GM12878 (cell line): Measurements from ENCODE around the gene PCDHGA8. TPM values are rescaled to one million over a fixed set of nuclear protein-coding genes. Genes with fewer than 3 reads are reported as not detected.
A peak's percentile ranks its signal among the peaks of the same experiment; 100 is the strongest.

Experiments used
- ATAC-seq: fragments of 200-7000 bp; cut with Tn5 transposase; 3 replicates; pipeline ENCODE4 v1.9.1; 2020; ENCODE audit warnings: mild to moderate bottlenecking, moderate library complexity
- BruUV-seq: library from RNA; stranded (reverse); fragments of 400-500 nt; replicated peaks from 2 replicates; lab custom pipeline; 2021; lab: Mats Ljungman, UMichigan
- CTCF ChIA-PET: fragments of 300-600 bp; sonication (Branson Sonifier 250); formaldehyde crosslinking; extraction: SDS; loops from one replicate; lab custom pipeline; 2021; ENCODE audit warnings: inconsistent platforms; lab: Yijun Ruan, JAX
- POLR2A ChIA-PET: fragments of 350-600 bp; formaldehyde crosslinking; extraction: SDS; loops from one replicate; lab custom pipeline; 2021; ENCODE audit warnings: inconsistent platforms; lab: Charles Lee
- RAD21 ChIA-PET: fragments of 300-600 bp; sonication (Branson Sonifier 250); formaldehyde crosslinking; loops from one replicate; lab custom pipeline; 2023; ENCODE audit warnings: antibody characterized with exemption; ENCODE audit not compliant: unreplicated experiment; lab: Charles Lee
- SMC1A ChIA-PET: fragments of 300-600 bp; sonication (Branson Sonifier 250); formaldehyde crosslinking; loops from one replicate; lab custom pipeline; 2023; ENCODE audit not compliant: unreplicated experiment, uncharacterized antibody; lab: Charles Lee
- DNase-seq: peaks from one replicate; pipeline ENCODE4 v3.0.0-alpha.2; 2011; ENCODE audit warnings: low read depth, low spot score
- FAIRE-seq: peaks from 3 replicates; lab custom pipeline; 2011; peaks lifted over from hg19 to GRCh38; lab: Jason Lieb, UNC
- H2AFZ ChIP-seq: 2 replicates; pipeline ENCODE4 v1.6.0; 2011; ENCODE audit warnings: low read depth, low read length, control low read depth; ENCODE audit not compliant: control insufficient read depth
- H3K27ac ChIP-seq: 2 replicates; pipeline ENCODE4 v1.5.1; 2011; ENCODE audit warnings: control low read depth; ENCODE audit not compliant: control insufficient read depth, insufficient read depth
- H3K27me3 ChIP-seq, 2 experiments: replicated peaks in 1 of 2; 2 replicates each; pipeline versions ENCODE4 v1.6.0 to v1.6.1; 2011; ENCODE audit warnings: low read length in 1 of 2; ENCODE audit not compliant: control insufficient read depth in 2 of 2, insufficient read depth in 2 of 2
- H3K36me3 ChIP-seq, 2 experiments: 2 replicates each; pipeline ENCODE4 v1.5.1; 2011; ENCODE audit warnings: low read length in 1 of 2; ENCODE audit not compliant: control insufficient read depth in 2 of 2, insufficient read depth in 2 of 2
- H3K4me1 ChIP-seq: 2 replicates; pipeline ENCODE4 v1.6.1; 2011; ENCODE audit warnings: mild to moderate bottlenecking, low read length, moderate library complexity, mixed read lengths; ENCODE audit not compliant: control insufficient read depth, insufficient read depth
- H3K4me2 ChIP-seq: 2 replicates; pipeline ENCODE4 v1.6.0; 2011; ENCODE audit warnings: control low read depth; ENCODE audit not compliant: control insufficient read depth, insufficient read depth
- H3K4me3 ChIP-seq: fragments of 200-600 bp; sonication (generic); 2 replicates; pipeline ENCODE4 v1.5.1; 2016
- H3K79me2 ChIP-seq: 2 replicates; pipeline ENCODE4 v1.6.0; 2011; ENCODE audit warnings: low read length; ENCODE audit not compliant: control insufficient read depth, insufficient read depth
- H3K9ac ChIP-seq: 2 replicates; pipeline ENCODE4 v1.8.0; 2011; ENCODE audit warnings: low read length, control low read depth, mixed read lengths; ENCODE audit not compliant: control insufficient read depth, insufficient read depth
- H3K9me3 ChIP-seq: replicated peaks from 3 replicates; pipeline ENCODE4 v1.5.1; 2011; ENCODE audit warnings: mild to moderate bottlenecking, low read length; ENCODE audit not compliant: control insufficient read depth, insufficient read depth
- H4K20me1 ChIP-seq: 2 replicates; pipeline ENCODE4 v1.6.0; 2011; ENCODE audit not compliant: control insufficient read depth, insufficient read depth
- ATF2 ChIP-seq: IDR thresholded peaks from 2 replicates; pipeline ENCODE4 v1.6.1; 2012; ENCODE audit warnings: low read length, inconsistent platforms
- BACH1 ChIP-seq: fragments of 450-650 bp; IDR thresholded peaks from 2 replicates; pipeline ENCODE4 v1.6.1; 2017; ENCODE audit warnings: mild to moderate bottlenecking, borderline replicate concordance
- BCL11A ChIP-seq: IDR thresholded peaks from 2 replicates; pipeline ENCODE4 v1.6.1; 2011; ENCODE audit warnings: low read depth, low read length
- BMI1 ChIP-seq: fragments of 450-650 bp; IDR thresholded peaks from 2 replicates; pipeline ENCODE4 v1.6.1; 2016; ENCODE audit warnings: mild to moderate bottlenecking, moderate library complexity, borderline replicate concordance
- CEBPB ChIP-seq, 2 experiments: fragments of 150-350 bp in 1 of 2; IDR thresholded peaks; 2 replicates each; pipeline ENCODE4 v1.6.1; 2012 to 2014; ENCODE audit warnings: low read depth in 2 of 2, low read length in 2 of 2, borderline replicate concordance in 1 of 2, inconsistent platforms in 1 of 2
- EP300 ChIP-seq, 2 experiments: fragments of 150-350 bp in 1 of 2; IDR thresholded peaks; 2 replicates each; pipeline ENCODE4 v1.6.1; 2011 to 2012; ENCODE audit warnings: low read depth in 2 of 2, low read length in 2 of 2, borderline replicate concordance in 1 of 2, improper control_type of control experiment in 1 of 2, inconsistent platforms in 1 of 2; ENCODE audit not compliant: control insufficient read depth in 1 of 2
- MAX ChIP-seq: IDR thresholded peaks from 2 replicates; pipeline ENCODE4 v1.6.1; 2012; ENCODE audit warnings: low read depth, low read length, improper control_type of control experiment
- MEF2B ChIP-seq: fragments of 450-650 bp; IDR thresholded peaks from 2 replicates; pipeline ENCODE4 v1.6.1; 2018; ENCODE audit warnings: mild to moderate bottlenecking, moderate library complexity; ENCODE audit not compliant: partially characterized antibody, poor library complexity, severe bottlenecking
- POLR2A ChIP-seq: IDR thresholded peaks from 2 replicates; pipeline ENCODE4 v1.6.1; 2011; ENCODE audit warnings: low read depth, mild to moderate bottlenecking, low read length
- RCOR1 ChIP-seq: conservative IDR thresholded peaks from 2 replicates; pipeline ENCODE4 v1.6.1; 2012; ENCODE audit warnings: low read depth, low read length, improper control_type of control experiment
- RFX5 ChIP-seq: IDR thresholded peaks from 2 replicates; pipeline ENCODE4 v1.6.1; 2011; ENCODE audit warnings: low read depth, low read length, improper control_type of control experiment
- SIN3A ChIP-seq: IDR thresholded peaks from 2 replicates; pipeline ENCODE4 v1.6.1; 2012; ENCODE audit warnings: low read depth, low read length, improper control_type of control experiment
- STAT1 ChIP-seq: fragments of 450-650 bp; conservative IDR thresholded peaks from 2 replicates; pipeline ENCODE4 v1.6.1; 2014; ENCODE audit warnings: antibody characterized with exemption, mild to moderate bottlenecking
- TCF3 ChIP-seq: IDR thresholded peaks from 2 replicates; pipeline ENCODE4 v1.6.1; 2012; ENCODE audit warnings: low read depth, mild to moderate bottlenecking, low read length, borderline replicate concordance; ENCODE audit not compliant: insufficient read depth
- WRNIP1 ChIP-seq: IDR thresholded peaks from 2 replicates; pipeline ENCODE4 v1.6.1; 2011; ENCODE audit warnings: low read depth, low read length, improper control_type of control experiment, borderline replicate concordance
- WGBS: methylation state at CpG from one replicate; pipeline ENCODE4 v1.1.6; 2016; ENCODE audit warnings: low lambda C conversion rate; ENCODE audit not compliant: insufficient replicate concordance, insufficient coverage; ENCODE audit errors: missing lambda C conversion rate; 5-methylcytosine and 5-hydroxymethylcytosine counted together
- in situ Hi-C: fragments of 300-500 bp; cut with MboI; formaldehyde crosslinking; loops from 9 replicates; pipeline ENCODE4 v1.14.3; 2018; ENCODE audit warnings: mixed read lengths
- intact Hi-C: fragments of 100-400 bp; cut with micrococcal nuclease; formaldehyde crosslinking; loops from one replicate; pipeline ENCODE4 v1.14.2; 2022; ENCODE audit not compliant: unreplicated experiment
- polyA plus RNA-seq, 11 experiments: library from polyadenylated mRNA; depleted of rRNA in 4 of 11; unstranded in 6 of 11; stranded (reverse) in 5 of 11; fragments of >200 nt; fragmentation: Nextera tagmentation in 4 of 11; fragmentation: Illumina TruSeq in 1 of 11; extraction: Ambion mirVana in 4 of 11; extraction: Trizol in 1 of 11; gene quantifications; 1 replicate in 1 of 11; 2 replicates in 10 of 11; pipeline versions ENCODE4 v1.2.1 to v1.2.3, GENCODE V29; 2011 to 2016; ENCODE audit warnings: inconsistent platforms in 2 of 11, missing spikeins in 2 of 11, low read depth in 1 of 11
- total RNA-seq, 4 experiments: library from RNA; depleted of rRNA in 3 of 4; stranded (reverse); fragments of >200 nt in 3 of 4; fragmentation: Illumina TruSeq in 1 of 4; extraction: Trizol in 1 of 4; gene quantifications; 2 replicates each; pipeline versions ENCODE4 v1.2.1 to v1.2.3, GENCODE V29; 2013 to 2021
- TF ChIP-seq, protein P1 (sequence below): fragments of 450-650 bp; conservative IDR thresholded peaks from 2 replicates; pipeline ENCODE4 v1.6.1; 2017; ENCODE audit warnings: mild to moderate bottlenecking, moderate library complexity
- TF ChIP-seq, protein P2 (sequence below): IDR thresholded peaks from 2 replicates; pipeline ENCODE4 v1.6.1; 2012; ENCODE audit warnings: low read depth, low read length, improper control_type of control experiment

The PCDHGA8 gene
- total and polyA plus RNA-seq, 10 of the 15 experiments (the other 5 are each of a cell fraction or from before 2014, with no cell fraction given): 0.01 to 0.04 TPM; not detected in 8

- Histone ChIP-seq H4K20me1 (no peaks in the 10 kb centered on the region), H3K27ac (no peak overlapping the region), H2AFZ (peak overlapping the region; percentile 98), H3K36me3 (no peaks in the 10 kb centered on the region), H3K4me1 (peaks cover 4% of the 10 kb centered on the region; the same call in 1 of the 2 replicates), H3K9ac (peak overlapping the region; percentile 64), H3K4me3 (peak overlapping the region; percentile 76), H3K27me3 (no peaks in the 10 kb centered on the region; a peak in 1 of 4 replicates), H3K79me2 (no peaks in the 10 kb centered on the region), H3K4me2 (peak overlapping the region; percentile 79), H3K9me3 (peaks cover 15% of the 10 kb centered on the region; the same call in 2 of the 3 replicates)
- no TSS peak for BruUV-seq
- no peak for ATAC-seq
- ChIA-PET RAD21 (interaction anchor here (0.6 to 2.6 kb wide), 21 partner anchors 9 to 171 kb away, joined by 3 to 34 read pairs (median 6); partner anchors contain the start of genes PCDHGA10, PCDHGA12, PCDHGB3 and PCDHGC3), SMC1A (interaction anchor here (0.8 to 2.8 kb wide), 25 partner anchors 9 to 176 kb away, joined by 3 to 41 read pairs (median 5); partner anchors contain the start of genes PCDHGA10, PCDHGA12, PCDHGB3 and PCDHGC3), CTCF (interaction anchor here (0.5 to 10.9 kb wide), 40 partner anchors 9 to 469 kb away, joined by 3 to 245 read pairs (median 5); partner anchors contain the start of genes PCDHGA10, PCDHGA12, PCDHGB3 and PCDHGC3), POLR2A (interaction anchor here (1.0 to 1.2 kb wide), 2 partner anchors 9 to 142 kb away, joined by 3 to 5 read pairs; partner anchors contain the start of gene PCDHGA10)
- TF ChIP-seq POLR2A: no peak
- no peak for TF ChIP-seq EP300 (IDR thresholded peaks at IDR 0.05; ENCODE audit: borderline replicate concordance in 1 of 2, control insufficient read depth in 1 of 2, low read depth in 2 of 2, low read length in 2 of 2)
- no peak for TF ChIP-seq MEF2B
- TF ChIP-seq MAX: no peak
- no peak for TF ChIP-seq ATF2
- no peak for TF ChIP-seq WRNIP1
- TF ChIP-seq STAT1: no peak
- TF ChIP-seq RCOR1: no peak
- no peak for TF ChIP-seq BMI1
- TF ChIP-seq, protein P1, sequence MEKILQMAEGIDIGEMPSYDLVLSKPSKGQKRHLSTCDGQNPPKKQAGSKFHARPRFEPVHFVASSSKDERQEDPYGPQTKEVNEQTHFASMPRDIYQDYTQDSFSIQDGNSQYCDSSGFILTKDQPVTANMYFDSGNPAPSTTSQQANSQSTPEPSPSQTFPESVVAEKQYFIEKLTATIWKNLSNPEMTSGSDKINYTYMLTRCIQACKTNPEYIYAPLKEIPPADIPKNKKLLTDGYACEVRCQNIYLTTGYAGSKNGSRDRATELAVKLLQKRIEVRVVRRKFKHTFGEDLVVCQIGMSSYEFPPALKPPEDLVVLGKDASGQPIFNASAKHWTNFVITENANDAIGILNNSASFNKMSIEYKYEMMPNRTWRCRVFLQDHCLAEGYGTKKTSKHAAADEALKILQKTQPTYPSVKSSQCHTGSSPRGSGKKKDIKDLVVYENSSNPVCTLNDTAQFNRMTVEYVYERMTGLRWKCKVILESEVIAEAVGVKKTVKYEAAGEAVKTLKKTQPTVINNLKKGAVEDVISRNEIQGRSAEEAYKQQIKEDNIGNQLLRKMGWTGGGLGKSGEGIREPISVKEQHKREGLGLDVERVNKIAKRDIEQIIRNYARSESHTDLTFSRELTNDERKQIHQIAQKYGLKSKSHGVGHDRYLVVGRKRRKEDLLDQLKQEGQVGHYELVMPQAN: no peak
- TF ChIP-seq CEBPB (IDR thresholded peaks at IDR 0.05; ENCODE audit: borderline replicate concordance in 1 of 2, low read depth in 2 of 2, low read length in 2 of 2): no peak
- TF ChIP-seq SIN3A: no peak
- TF ChIP-seq, protein P2, sequence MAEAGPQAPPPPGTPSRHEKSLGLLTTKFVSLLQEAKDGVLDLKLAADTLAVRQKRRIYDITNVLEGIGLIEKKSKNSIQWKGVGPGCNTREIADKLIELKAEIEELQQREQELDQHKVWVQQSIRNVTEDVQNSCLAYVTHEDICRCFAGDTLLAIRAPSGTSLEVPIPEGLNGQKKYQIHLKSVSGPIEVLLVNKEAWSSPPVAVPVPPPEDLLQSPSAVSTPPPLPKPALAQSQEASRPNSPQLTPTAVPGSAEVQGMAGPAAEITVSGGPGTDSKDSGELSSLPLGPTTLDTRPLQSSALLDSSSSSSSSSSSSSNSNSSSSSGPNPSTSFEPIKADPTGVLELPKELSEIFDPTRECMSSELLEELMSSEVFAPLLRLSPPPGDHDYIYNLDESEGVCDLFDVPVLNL: no peak
- TF ChIP-seq RFX5: no peak
- no peak for TF ChIP-seq BCL11A
- TF ChIP-seq TCF3: no peak
- no peak for TF ChIP-seq BACH1
- 32% methylated on average over 13 of the region's 13 CpGs for WGBS
- no peak for FAIRE-seq
- DNase-seq: no peak
- intact Hi-C loops: loop anchor here (1.0 to 2.0 kb wide), 3 partner anchors 53 to 137 kb away; partner anchors contain the start of gene PCDHGC3
- in situ Hi-C loops: no loop called here
Observed at GRCh38 chr5:141421489-141421855, 29.0 kb downstream of the PCDHGA8 start.
